GM23248 (cell line): ENCODE results near the gene C1R.

Experiments used
- EZH2 ChIP-seq: fragments of 200-600 bp; sonication (generic); IDR thresholded peaks from 2 replicates; pipeline ENCODE4 v1.6.1; 2018; ENCODE audit warnings: antibody characterized with exemption, mild to moderate bottlenecking; ENCODE audit not compliant: insufficient read depth, poor library complexity, severe bottlenecking
- EZH2phosphoT487 ChIP-seq: fragments of 200-600 bp; sonication (generic); IDR thresholded peaks from 2 replicates; pipeline ENCODE4 v1.6.1; 2018; ENCODE audit warnings: antibody characterized with exemption, moderate library complexity, mild to moderate bottlenecking, low read depth; ENCODE audit not compliant: insufficient read depth

- TF ChIP-seq EZH2 (no peak), EZH2phosphoT487 (no peak)
Measured at GRCh38 chr12:7108796-7109571, 16.7 kb upstream of the C1R start, which contains the start of gene C1RL.
